ENCODE measurements around the gene CTDSPL2.

GRCh38 chr15:44535092-44535491, 107.7 kb downstream of the CTDSPL2 start:
- no peak for TF ChIP-seq CTCF (IDR thresholded peaks at IDR 0.05)
- no peak for TF ChIP-seq POLR2A (IDR thresholded peaks at IDR 0.05)
- TF ChIP-seq EP300 (IDR thresholded peaks at IDR 0.05; ENCODE audit: low read depth) = no peak
- TF ChIP-seq POLR2AphosphoS5 (IDR thresholded peaks at IDR 0.05) = no peak

All from transverse colon (tissue), 4 donors.